ENCODE results near the gene MBTPS1.

Gene MBTPS1

DNA sequence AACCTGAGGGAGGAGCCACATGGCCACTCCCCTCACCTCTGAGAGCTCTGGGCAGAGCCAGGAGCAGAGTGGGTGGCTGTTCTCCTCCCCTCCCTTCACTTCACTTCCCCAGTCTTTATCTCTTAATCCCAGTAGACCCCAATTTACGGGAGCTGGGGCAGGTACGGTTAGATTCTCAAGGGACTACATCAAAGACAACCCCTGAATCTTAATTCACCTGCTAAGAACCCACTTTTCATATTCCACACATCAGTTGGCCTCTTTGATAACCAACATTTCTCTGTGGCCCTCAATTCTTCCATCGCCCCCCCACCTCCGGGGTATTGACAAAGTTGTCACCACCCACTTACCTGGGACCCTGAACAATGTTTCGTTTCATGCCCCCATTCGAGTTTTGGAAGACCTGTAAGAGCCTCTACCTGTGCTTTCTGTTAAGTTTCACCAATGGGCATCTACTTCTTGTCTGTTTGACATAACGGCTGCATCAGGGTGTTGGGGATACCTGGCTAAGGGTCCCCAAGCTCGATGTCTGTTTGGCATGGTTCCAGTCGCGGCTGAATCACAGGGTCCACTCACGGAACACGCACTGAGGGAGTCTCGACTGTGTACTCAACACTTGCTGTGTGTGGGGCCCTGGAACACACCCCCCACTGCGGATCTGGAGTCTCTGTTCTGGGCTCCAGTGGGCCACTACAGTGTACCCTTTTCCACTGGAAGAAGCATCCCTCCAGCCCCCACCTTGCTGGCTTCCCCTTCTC is 102.0 kb downstream of the MBTPS1 start:
- H3K9ac ChIP-seq (ENCODE audit: low read length), result no peak overlapping the region
- H3K4me1 ChIP-seq (ENCODE audit: insufficient read depth, low read length, severe bottlenecking), result no peaks in the 10 kb centered on the region
- H3K4me3 ChIP-seq (ENCODE audit: low read depth, low read length, poor library complexity, severe bottlenecking), result no peak overlapping the region
- TF ChIP-seq, protein P1, sequence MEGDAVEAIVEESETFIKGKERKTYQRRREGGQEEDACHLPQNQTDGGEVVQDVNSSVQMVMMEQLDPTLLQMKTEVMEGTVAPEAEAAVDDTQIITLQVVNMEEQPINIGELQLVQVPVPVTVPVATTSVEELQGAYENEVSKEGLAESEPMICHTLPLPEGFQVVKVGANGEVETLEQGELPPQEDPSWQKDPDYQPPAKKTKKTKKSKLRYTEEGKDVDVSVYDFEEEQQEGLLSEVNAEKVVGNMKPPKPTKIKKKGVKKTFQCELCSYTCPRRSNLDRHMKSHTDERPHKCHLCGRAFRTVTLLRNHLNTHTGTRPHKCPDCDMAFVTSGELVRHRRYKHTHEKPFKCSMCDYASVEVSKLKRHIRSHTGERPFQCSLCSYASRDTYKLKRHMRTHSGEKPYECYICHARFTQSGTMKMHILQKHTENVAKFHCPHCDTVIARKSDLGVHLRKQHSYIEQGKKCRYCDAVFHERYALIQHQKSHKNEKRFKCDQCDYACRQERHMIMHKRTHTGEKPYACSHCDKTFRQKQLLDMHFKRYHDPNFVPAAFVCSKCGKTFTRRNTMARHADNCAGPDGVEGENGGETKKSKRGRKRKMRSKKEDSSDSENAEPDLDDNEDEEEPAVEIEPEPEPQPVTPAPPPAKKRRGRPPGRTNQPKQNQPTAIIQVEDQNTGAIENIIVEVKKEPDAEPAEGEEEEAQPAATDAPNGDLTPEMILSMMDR (IDR thresholded peaks at IDR 0.05; ENCODE audit: low read length), result no peak
- no peak for TF ChIP-seq EZH2 (IDR thresholded peaks at IDR 0.05; ENCODE audit: borderline replicate concordance, low read length)
- no peaks in the 10 kb centered on the region for H3K36me3 ChIP-seq (ENCODE audit: insufficient read depth, low read length)
- no peak overlapping the region for H3K27ac ChIP-seq (ENCODE audit: low read depth, low read length, poor library complexity, severe bottlenecking)
- H3K9me2 ChIP-seq (ENCODE audit: low read depth, low read length), result no peaks in the 10 kb centered on the region
- no peaks in the 10 kb centered on the region for H3F3A ChIP-seq (ENCODE audit: insufficient read depth, low read length)
- H3K27me3 ChIP-seq (ENCODE audit: insufficient read depth, low read length), result 0 out of 2 replicates have a peak, but pooled peaks cover 3% of the 10 kb centered on the region
- no peaks in the 10 kb centered on the region for H3K79me2 ChIP-seq (ENCODE audit: insufficient read depth, low read length)
- H2AFZ ChIP-seq (ENCODE audit: low read length), result no peak overlapping the region
- no peaks in the 10 kb centered on the region for H4K20me1 ChIP-seq (ENCODE audit: insufficient read depth, low read length)
- no peaks in the 10 kb centered on the region for H3K9me3 ChIP-seq (ENCODE audit: low read length)
- H3K4me2 ChIP-seq (ENCODE audit: low read length), result no peak overlapping the region

DNA sequence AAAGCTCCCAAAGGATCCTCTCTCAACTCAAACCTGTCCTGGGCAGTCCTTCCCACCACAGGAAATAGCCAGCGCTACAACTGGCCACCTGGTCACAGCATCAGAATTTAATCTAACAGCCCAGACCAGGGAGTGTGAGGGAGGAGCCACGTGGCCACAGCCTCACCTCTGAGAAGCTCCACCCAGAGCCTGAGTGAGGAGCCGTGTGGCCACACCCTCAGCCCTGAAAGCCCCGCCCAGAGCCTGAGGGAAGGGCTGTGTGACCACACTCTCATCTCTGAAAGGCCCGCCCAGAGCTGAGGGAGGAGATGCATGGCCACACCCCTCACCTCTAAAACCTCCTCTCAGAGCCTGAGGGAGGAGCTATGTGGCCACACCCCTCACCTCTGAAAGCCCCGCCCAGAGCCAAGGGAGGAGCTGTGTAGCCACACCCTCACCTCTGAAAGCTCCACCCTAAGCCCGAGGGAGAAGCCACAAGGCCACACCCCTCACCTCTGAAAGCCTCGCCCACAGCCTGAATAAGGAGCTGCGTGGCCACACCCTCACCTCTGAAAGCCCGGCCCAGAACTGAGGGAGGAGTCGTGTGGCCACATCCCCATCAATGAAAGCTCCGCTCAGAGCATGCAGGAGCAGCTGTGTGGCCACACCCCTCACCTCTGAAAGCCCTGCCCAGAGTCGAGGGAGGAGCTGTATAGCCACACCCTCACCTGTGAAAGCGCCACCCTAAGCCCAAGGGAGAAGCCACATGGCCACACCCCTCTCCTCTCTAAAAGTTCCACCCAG is 102.8 kb downstream of the MBTPS1 start:
- Histone ChIP-seq H3K4me3 (ENCODE audit: low read depth, low read length, poor library complexity, severe bottlenecking) (no peak overlapping the region), H3F3A (ENCODE audit: insufficient read depth, low read length) (no peaks in the 10 kb centered on the region), H3K27ac (ENCODE audit: low read depth, low read length, poor library complexity, severe bottlenecking) (no peak overlapping the region), H2AFZ (ENCODE audit: low read length) (no peak overlapping the region), H3K36me3 (ENCODE audit: insufficient read depth, low read length) (no peaks in the 10 kb centered on the region), H3K9ac (ENCODE audit: low read length) (no peak overlapping the region), H3K27me3 (ENCODE audit: insufficient read depth, low read length) (0 out of 2 replicates have a peak, but pooled peaks cover 3% of the 10 kb centered on the region), H4K20me1 (ENCODE audit: insufficient read depth, low read length) (no peaks in the 10 kb centered on the region), H3K4me2 (ENCODE audit: low read length) (no peak overlapping the region), H3K9me2 (ENCODE audit: low read depth, low read length) (no peaks in the 10 kb centered on the region), H3K4me1 (ENCODE audit: insufficient read depth, low read length, severe bottlenecking) (no peaks in the 10 kb centered on the region), H3K9me3 (ENCODE audit: low read length) (no peaks in the 10 kb centered on the region), H3K79me2 (ENCODE audit: insufficient read depth, low read length) (no peaks in the 10 kb centered on the region)
- TF ChIP-seq, protein P1 (IDR thresholded peaks at IDR 0.05; ENCODE audit: low read length), result no peak
- TF ChIP-seq EZH2 (IDR thresholded peaks at IDR 0.05; ENCODE audit: borderline replicate concordance, low read length), result no peak

DNA sequence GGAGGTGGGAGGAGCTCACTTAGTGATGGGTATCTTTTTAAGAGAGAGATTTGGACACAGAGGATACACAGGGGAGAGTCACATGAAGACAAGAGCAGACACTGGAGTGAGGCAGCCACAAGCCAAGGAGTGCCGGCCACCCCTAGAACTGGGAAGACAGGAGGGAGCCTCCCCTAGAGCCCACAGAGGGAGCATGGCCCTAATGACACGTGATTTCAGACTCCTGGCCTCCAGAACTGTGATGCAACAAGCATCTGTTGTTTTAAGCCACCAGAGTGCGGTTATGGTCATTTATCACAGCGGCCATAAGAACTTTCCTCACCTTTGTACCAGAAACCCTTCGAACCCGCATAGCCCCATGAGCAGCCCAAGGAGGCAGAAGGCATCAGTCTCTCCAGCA is 107.5 kb downstream of the MBTPS1 start:
- TF ChIP-seq EZH2 (IDR thresholded peaks at IDR 0.05; ENCODE audit: borderline replicate concordance, low read length), result no peak
- TF ChIP-seq, protein P1 (IDR thresholded peaks at IDR 0.05; ENCODE audit: low read length), result no peak
- H4K20me1 ChIP-seq (ENCODE audit: insufficient read depth, low read length), result no peaks in the 10 kb centered on the region

More for the DNA sequence above, 107.5 kb downstream of the MBTPS1 start:
- Histone ChIP-seq H3K79me2 (ENCODE audit: insufficient read depth, low read length) (no peaks in the 10 kb centered on the region), H3K27ac (ENCODE audit: low read depth, low read length, poor library complexity, severe bottlenecking) (no peak overlapping the region), H3K4me2 (ENCODE audit: low read length) (no peak overlapping the region), H3K4me1 (ENCODE audit: insufficient read depth, low read length, severe bottlenecking) (no peaks in the 10 kb centered on the region), H3F3A (ENCODE audit: insufficient read depth, low read length) (no peaks in the 10 kb centered on the region), H3K4me3 (ENCODE audit: low read depth, low read length, poor library complexity, severe bottlenecking) (no peak overlapping the region), H3K9me3 (ENCODE audit: low read length) (no peaks in the 10 kb centered on the region), H3K9ac (ENCODE audit: low read length) (no peak overlapping the region), H3K27me3 (ENCODE audit: insufficient read depth, low read length) (0 out of 2 replicates have a peak, but pooled peaks cover 3% of the 10 kb centered on the region), H3K9me2 (ENCODE audit: low read depth, low read length) (no peaks in the 10 kb centered on the region), H2AFZ (ENCODE audit: low read length) (no peak overlapping the region), H3K36me3 (ENCODE audit: insufficient read depth, low read length) (no peaks in the 10 kb centered on the region)

Measured in OCI-LY1 (cell line).